Measurements from ENCODE around the gene SMIM10.
A peak's percentile ranks its signal among the peaks of the same experiment; 100 is the strongest.

Gene SMIM10

GRCh38 chrX:134985479-134985878 lies 5.3 kb upstream of the SMIM10 start:
- H3K4me1 ChIP-seq (ENCODE audit: control insufficient read depth, insufficient read depth, low read length) = no peaks in the 10 kb centered on the region
- no peak overlapping the region for H3K4me3 ChIP-seq (ENCODE audit: low read length)
- H3K9me3 ChIP-seq (ENCODE audit: control insufficient read depth, low read length) = no peaks in the 10 kb centered on the region
- H3K27me3 ChIP-seq (ENCODE audit: control insufficient read depth, insufficient read depth, low read length) = no peaks in the 10 kb centered on the region
- no peaks in the 10 kb centered on the region for H3K36me3 ChIP-seq (ENCODE audit: control insufficient read depth, insufficient read depth, low read length)
- H3K9ac ChIP-seq (ENCODE audit: low read length) = no peak overlapping the region

- peak overlapping the region; percentile 22 for H3K9ac ChIP-seq (ENCODE audit: low read length)
- no peaks in the 10 kb centered on the region for H3K9me3 ChIP-seq (ENCODE audit: control insufficient read depth, low read length)
- H3K4me3 ChIP-seq (ENCODE audit: low read length) = no peak overlapping the region
- H3K4me1 ChIP-seq (ENCODE audit: control insufficient read depth, insufficient read depth, low read length) = no peaks in the 10 kb centered on the region
- no peaks in the 10 kb centered on the region for H3K36me3 ChIP-seq (ENCODE audit: control insufficient read depth, insufficient read depth, low read length)
- H3K27me3 ChIP-seq (ENCODE audit: control insufficient read depth, insufficient read depth, low read length) = no peaks in the 10 kb centered on the region
These were observed 353 bp upstream of the SMIM10 start for GRCh38 chrX:134990475-134990800.

- Histone ChIP-seq H3K36me3 (ENCODE audit: control insufficient read depth, insufficient read depth, low read length) (no peaks in the 10 kb centered on the region), H3K4me1 (ENCODE audit: control insufficient read depth, insufficient read depth, low read length) (no peaks in the 10 kb centered on the region), H3K27me3 (ENCODE audit: control insufficient read depth, insufficient read depth, low read length) (no peaks in the 10 kb centered on the region), H3K9me3 (ENCODE audit: control insufficient read depth, low read length) (no peaks in the 10 kb centered on the region), H3K4me3 (ENCODE audit: low read length) (no peak overlapping the region), H3K9ac (ENCODE audit: low read length) (no peak overlapping the region)
These were observed 6.9 kb downstream of the SMIM10 start for GRCh38 chrX:134997646-134998045.

- Histone ChIP-seq H3K36me3 (ENCODE audit: control insufficient read depth, insufficient read depth, low read length) (no peaks in the 10 kb centered on the region), H3K4me3 (ENCODE audit: low read length) (no peak overlapping the region), H3K4me1 (ENCODE audit: control insufficient read depth, insufficient read depth, low read length) (no peaks in the 10 kb centered on the region), H3K9me3 (ENCODE audit: control insufficient read depth, low read length) (no peaks in the 10 kb centered on the region), H3K27me3 (ENCODE audit: control insufficient read depth, insufficient read depth, low read length) (no peaks in the 10 kb centered on the region), H3K9ac (ENCODE audit: low read length) (no peak overlapping the region)
These were observed 7.5 kb downstream of the SMIM10 start for GRCh38 chrX:134998246-134998645.

GRCh38 chrX:134999469-134999868 lies 8.7 kb downstream of the SMIM10 start:
- no peaks in the 10 kb centered on the region for H3K27me3 ChIP-seq (ENCODE audit: control insufficient read depth, insufficient read depth, low read length)
- H3K36me3 ChIP-seq (ENCODE audit: control insufficient read depth, insufficient read depth, low read length) = no peaks in the 10 kb centered on the region
- H3K9ac ChIP-seq (ENCODE audit: low read length) = no peak overlapping the region
- no peaks in the 10 kb centered on the region for H3K4me1 ChIP-seq (ENCODE audit: control insufficient read depth, insufficient read depth, low read length)
- no peak overlapping the region for H3K4me3 ChIP-seq (ENCODE audit: low read length)
- no peaks in the 10 kb centered on the region for H3K9me3 ChIP-seq (ENCODE audit: control insufficient read depth, low read length)

- no peaks in the 10 kb centered on the region for H3K9me3 ChIP-seq (ENCODE audit: control insufficient read depth, low read length)
- no peaks in the 10 kb centered on the region for H3K4me1 ChIP-seq (ENCODE audit: control insufficient read depth, insufficient read depth, low read length)
- no peaks in the 10 kb centered on the region for H3K27me3 ChIP-seq (ENCODE audit: control insufficient read depth, insufficient read depth, low read length)
- H3K9ac ChIP-seq (ENCODE audit: low read length) = no peak overlapping the region
- H3K4me3 ChIP-seq (ENCODE audit: low read length) = no peak overlapping the region
- H3K36me3 ChIP-seq (ENCODE audit: control insufficient read depth, insufficient read depth, low read length) = no peaks in the 10 kb centered on the region
These were observed 9.7 kb downstream of the SMIM10 start for GRCh38 chrX:135000516-135000915.

- no peaks in the 10 kb centered on the region for H3K9me3 ChIP-seq (ENCODE audit: control insufficient read depth, low read length)
- no peaks in the 10 kb centered on the region for H3K27me3 ChIP-seq (ENCODE audit: control insufficient read depth, insufficient read depth, low read length)
- no peaks in the 10 kb centered on the region for H3K36me3 ChIP-seq (ENCODE audit: control insufficient read depth, insufficient read depth, low read length)
- H3K9ac ChIP-seq (ENCODE audit: low read length) = no peak overlapping the region
- no peaks in the 10 kb centered on the region for H3K4me1 ChIP-seq (ENCODE audit: control insufficient read depth, insufficient read depth, low read length)
- H3K4me3 ChIP-seq (ENCODE audit: low read length) = no peak overlapping the region
These were observed 13.3 kb downstream of the SMIM10 start for GRCh38 chrX:135003876-135004623.

GRCh38 chrX:135006187-135006586 lies 15.4 kb downstream of the SMIM10 start:
- Histone ChIP-seq H3K36me3 (ENCODE audit: control insufficient read depth, insufficient read depth, low read length) (no peaks in the 10 kb centered on the region), H3K9ac (ENCODE audit: low read length) (no peak overlapping the region), H3K27me3 (ENCODE audit: control insufficient read depth, insufficient read depth, low read length) (no peaks in the 10 kb centered on the region), H3K9me3 (ENCODE audit: control insufficient read depth, low read length) (no peaks in the 10 kb centered on the region), H3K4me1 (ENCODE audit: control insufficient read depth, insufficient read depth, low read length) (no peaks in the 10 kb centered on the region), H3K4me3 (ENCODE audit: low read length) (no peak overlapping the region)

GRCh38 chrX:135009057-135009610 lies 18.3 kb downstream of the SMIM10 start:
- no peaks in the 10 kb centered on the region for H3K9me3 ChIP-seq (ENCODE audit: control insufficient read depth, low read length)
- no peaks in the 10 kb centered on the region for H3K36me3 ChIP-seq (ENCODE audit: control insufficient read depth, insufficient read depth, low read length)
- H3K4me1 ChIP-seq (ENCODE audit: control insufficient read depth, insufficient read depth, low read length) = no peaks in the 10 kb centered on the region
- no peak overlapping the region for H3K4me3 ChIP-seq (ENCODE audit: low read length)
- no peak overlapping the region for H3K9ac ChIP-seq (ENCODE audit: low read length)
- no peaks in the 10 kb centered on the region for H3K27me3 ChIP-seq (ENCODE audit: control insufficient read depth, insufficient read depth, low read length)

GRCh38 chrX:135009838-135010237 lies 19.0 kb downstream of the SMIM10 start:
- H3K9ac ChIP-seq (ENCODE audit: low read length) = no peak overlapping the region
- H3K27me3 ChIP-seq (ENCODE audit: control insufficient read depth, insufficient read depth, low read length) = no peaks in the 10 kb centered on the region
- H3K36me3 ChIP-seq (ENCODE audit: control insufficient read depth, insufficient read depth, low read length) = no peaks in the 10 kb centered on the region
- no peak overlapping the region for H3K4me3 ChIP-seq (ENCODE audit: low read length)
- no peaks in the 10 kb centered on the region for H3K9me3 ChIP-seq (ENCODE audit: control insufficient read depth, low read length)
- H3K4me1 ChIP-seq (ENCODE audit: control insufficient read depth, insufficient read depth, low read length) = no peaks in the 10 kb centered on the region

GRCh38 chrX:135010921-135011320 lies 20.1 kb downstream of the SMIM10 start:
- Histone ChIP-seq H3K4me3 (ENCODE audit: low read length) (no peak overlapping the region), H3K9me3 (ENCODE audit: control insufficient read depth, low read length) (no peaks in the 10 kb centered on the region), H3K36me3 (ENCODE audit: control insufficient read depth, insufficient read depth, low read length) (no peaks in the 10 kb centered on the region), H3K4me1 (ENCODE audit: control insufficient read depth, insufficient read depth, low read length) (no peaks in the 10 kb centered on the region), H3K27me3 (ENCODE audit: control insufficient read depth, insufficient read depth, low read length) (no peaks in the 10 kb centered on the region), H3K9ac (ENCODE audit: low read length) (no peak overlapping the region)

- H3K27me3 ChIP-seq (ENCODE audit: control insufficient read depth, insufficient read depth, low read length) = no peaks in the 10 kb centered on the region
- no peak overlapping the region for H3K9ac ChIP-seq (ENCODE audit: low read length)
- H3K4me1 ChIP-seq (ENCODE audit: control insufficient read depth, insufficient read depth, low read length) = no peaks in the 10 kb centered on the region
- H3K4me3 ChIP-seq (ENCODE audit: low read length) = no peak overlapping the region
- H3K36me3 ChIP-seq (ENCODE audit: control insufficient read depth, insufficient read depth, low read length) = no peaks in the 10 kb centered on the region
- no peaks in the 10 kb centered on the region for H3K9me3 ChIP-seq (ENCODE audit: control insufficient read depth, low read length)
These were observed 24.9 kb downstream of the SMIM10 start for GRCh38 chrX:135015523-135016245.

All from mucosa of stomach (tissue), 1 donor.